Central memory CD8-positive, alpha-beta T cell (primary cell): ENCODE results near the gene ADARB1.
"Not testable (repeated sequence)": the region's sequence is repeated elsewhere in the genome, so short reads cannot be mapped to it uniquely, and the experiment has no call there.

Experiments
- ATAC-seq: fragments of 150-1000 bp; cut with Tn5 transposase; replicated peaks from 2 replicates; pipeline ENCODE4 v1.10.0; 2022; ENCODE audit warnings: mild to moderate bottlenecking, moderate FRiP score, moderate number of reproducible peaks; ENCODE audit not compliant: poor library complexity, severe bottlenecking; ENCODE audit errors: extremely low read depth
- DNase-seq, 2 donors: peaks; one replicate each; pipeline ENCODE4 v3.0.0; 2021; ENCODE audit warnings: low spot score in 2 of 2
- H3K27ac Mint-ChIP-seq: one replicate; pipeline ENCODE4 v1.8.0; 2022; ENCODE audit warnings: low read depth, mild to moderate bottlenecking, moderate library complexity, mixed read lengths
- H3K27me3 Mint-ChIP-seq: one replicate; pipeline ENCODE4 v1.8.0; 2022; ENCODE audit warnings: mixed read lengths
- H3K36me3 Mint-ChIP-seq: one replicate; pipeline ENCODE4 v1.8.0; 2022; ENCODE audit warnings: mild to moderate bottlenecking, moderate library complexity, mixed read lengths; ENCODE audit not compliant: insufficient read depth
- H3K4me1 Mint-ChIP-seq: one replicate; pipeline ENCODE4 v1.8.0; 2022; ENCODE audit warnings: mixed read lengths
- H3K4me3 Mint-ChIP-seq: one replicate; pipeline ENCODE4 v1.8.0; 2022; ENCODE audit warnings: mild to moderate bottlenecking, moderate library complexity, mixed read lengths
- H3K9me3 Mint-ChIP-seq: one replicate; pipeline ENCODE4 v1.8.0; 2022; ENCODE audit warnings: mixed read lengths

ADARB1 gene, protein sequence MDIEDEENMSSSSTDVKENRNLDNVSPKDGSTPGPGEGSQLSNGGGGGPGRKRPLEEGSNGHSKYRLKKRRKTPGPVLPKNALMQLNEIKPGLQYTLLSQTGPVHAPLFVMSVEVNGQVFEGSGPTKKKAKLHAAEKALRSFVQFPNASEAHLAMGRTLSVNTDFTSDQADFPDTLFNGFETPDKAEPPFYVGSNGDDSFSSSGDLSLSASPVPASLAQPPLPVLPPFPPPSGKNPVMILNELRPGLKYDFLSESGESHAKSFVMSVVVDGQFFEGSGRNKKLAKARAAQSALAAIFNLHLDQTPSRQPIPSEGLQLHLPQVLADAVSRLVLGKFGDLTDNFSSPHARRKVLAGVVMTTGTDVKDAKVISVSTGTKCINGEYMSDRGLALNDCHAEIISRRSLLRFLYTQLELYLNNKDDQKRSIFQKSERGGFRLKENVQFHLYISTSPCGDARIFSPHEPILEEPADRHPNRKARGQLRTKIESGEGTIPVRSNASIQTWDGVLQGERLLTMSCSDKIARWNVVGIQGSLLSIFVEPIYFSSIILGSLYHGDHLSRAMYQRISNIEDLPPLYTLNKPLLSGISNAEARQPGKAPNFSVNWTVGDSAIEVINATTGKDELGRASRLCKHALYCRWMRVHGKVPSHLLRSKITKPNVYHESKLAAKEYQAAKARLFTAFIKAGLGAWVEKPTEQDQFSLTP

DNA sequence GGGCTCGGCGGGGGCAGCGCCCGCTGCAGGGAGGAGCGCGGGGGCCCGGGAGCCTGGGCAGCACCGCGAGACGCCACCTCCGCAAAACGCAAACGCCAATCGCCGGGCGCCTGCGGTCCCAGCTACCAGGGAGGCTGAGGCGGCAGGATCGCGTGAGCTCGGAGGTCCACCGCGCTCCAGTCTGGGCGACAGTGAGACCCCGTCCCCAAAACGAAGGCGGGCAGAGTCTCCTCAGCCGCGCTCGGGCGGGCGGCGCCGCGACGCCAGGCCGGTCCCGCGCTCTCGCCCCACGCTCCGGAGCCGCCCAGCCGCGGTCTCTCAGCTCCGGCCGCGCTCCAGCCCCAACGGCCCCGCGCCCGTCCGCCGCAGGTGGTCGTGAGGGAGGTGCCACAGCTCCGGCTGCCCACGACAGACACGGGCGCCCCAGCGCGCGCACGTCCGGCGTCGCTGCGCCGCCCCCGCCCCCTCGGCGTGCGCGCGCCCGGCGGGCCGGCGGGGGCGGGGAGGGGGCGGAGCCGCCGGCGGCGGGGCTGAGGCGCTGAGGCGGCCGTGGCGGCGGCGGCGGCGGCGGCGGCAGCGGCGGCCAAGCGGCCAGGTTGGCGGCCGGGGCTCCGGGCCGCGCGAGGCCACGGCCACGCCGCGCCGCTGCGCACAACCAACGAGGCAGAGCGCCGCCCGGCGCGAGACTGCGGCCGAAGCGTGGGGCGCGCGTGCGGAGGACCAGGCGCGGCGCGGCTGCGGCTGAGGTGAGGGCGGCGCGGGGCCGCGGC is at the start of gene ADARB1:
ADARB1 (plus strand) TSS at position 533 of the 770 bp plus-strand sequence. CDS start 97,077 bp downstream, outside the sequence.
- Mint-ChIP-seq H3K9me3 (no peaks in the 10 kb centered on the region), H3K4me1 (peaks cover 37% of the 10 kb centered on the region), H3K27me3 (no peaks in the 10 kb centered on the region), H3K27ac (peak within 1 kb of the TSS; percentile 94), H3K36me3 (peaks cover 10% of the 10 kb centered on the region), H3K4me3 (peak within 1 kb of the TSS; percentile 99)
- DNase-seq (peak; percentile 26 to 41), ATAC-seq (peak; percentile 22)

DNA sequence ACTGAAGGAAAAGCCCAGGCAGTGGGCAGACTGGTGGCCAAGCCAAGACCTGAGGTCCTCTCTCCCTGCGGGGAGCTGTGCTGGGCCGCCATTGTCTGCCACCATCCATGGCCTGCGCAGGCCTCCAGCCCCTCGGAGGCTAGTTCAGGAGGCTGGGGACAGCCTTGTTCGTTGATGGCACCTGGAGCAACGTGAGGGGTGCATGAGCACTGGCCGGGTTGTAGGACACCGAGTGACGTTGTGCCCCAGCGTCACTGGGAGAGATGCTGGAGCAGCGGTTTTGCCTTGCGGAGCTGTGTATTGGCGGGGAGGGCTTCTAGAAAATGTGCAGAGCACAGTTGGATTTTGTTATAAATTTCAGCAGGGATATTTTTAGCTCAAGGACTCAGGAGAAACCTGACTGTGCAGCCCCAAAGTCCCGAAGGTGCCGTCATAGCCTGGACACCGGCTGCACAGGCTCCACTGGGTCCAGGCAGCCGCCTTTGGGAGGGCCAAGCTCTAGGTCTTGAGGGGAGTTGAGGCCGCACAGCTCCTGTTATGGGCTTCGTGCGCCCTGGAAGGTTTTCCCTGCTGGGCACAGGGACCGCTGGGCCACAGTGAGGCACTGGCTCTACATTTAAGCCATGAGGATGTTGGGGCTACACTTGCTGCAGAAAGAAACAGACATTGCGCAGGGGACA is 48.2 kb upstream of the ADARB1 start:
- Mint-ChIP-seq H3K4me1 (no peaks in the 10 kb centered on the region), H3K27ac (no peak overlapping the region), H3K9me3 (peaks cover 10% of the 10 kb centered on the region), H3K27me3 (peaks cover 21% of the 10 kb centered on the region), H3K36me3 (no peaks in the 10 kb centered on the region), H3K4me3 (no peak overlapping the region)
- no peak for DNase-seq
- no peak for ATAC-seq

DNA sequence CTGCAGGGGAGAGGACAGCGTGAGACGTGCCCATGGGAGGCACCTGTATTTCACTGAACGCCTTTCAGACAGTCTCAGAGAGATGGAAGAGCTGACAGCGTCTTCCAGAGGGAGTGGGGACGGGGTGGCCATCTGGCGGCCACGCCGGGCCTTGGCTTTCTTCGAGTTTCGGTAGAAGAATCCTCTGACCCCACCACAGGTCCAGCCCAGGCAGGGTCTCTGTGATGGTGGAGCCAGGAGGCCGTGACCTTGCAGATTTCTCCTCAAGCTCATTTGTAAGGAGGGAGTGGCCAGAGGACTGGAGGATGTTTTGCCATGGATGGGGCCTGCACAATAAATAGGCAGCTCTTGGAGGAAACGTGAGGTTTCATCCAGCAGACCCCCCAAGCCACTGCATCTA is 47.6 kb upstream of the ADARB1 start:
- no peak overlapping the region for H3K4me3 Mint-ChIP-seq
- H3K27me3 Mint-ChIP-seq = peaks cover 27% of the 10 kb centered on the region
- no peaks in the 10 kb centered on the region for H3K4me1 Mint-ChIP-seq
- H3K27ac Mint-ChIP-seq = no peak overlapping the region
- H3K9me3 Mint-ChIP-seq = peaks cover 10% of the 10 kb centered on the region
- DNase-seq (no peak), ATAC-seq (no peak)
- H3K36me3 Mint-ChIP-seq = no peaks in the 10 kb centered on the region

DNA sequence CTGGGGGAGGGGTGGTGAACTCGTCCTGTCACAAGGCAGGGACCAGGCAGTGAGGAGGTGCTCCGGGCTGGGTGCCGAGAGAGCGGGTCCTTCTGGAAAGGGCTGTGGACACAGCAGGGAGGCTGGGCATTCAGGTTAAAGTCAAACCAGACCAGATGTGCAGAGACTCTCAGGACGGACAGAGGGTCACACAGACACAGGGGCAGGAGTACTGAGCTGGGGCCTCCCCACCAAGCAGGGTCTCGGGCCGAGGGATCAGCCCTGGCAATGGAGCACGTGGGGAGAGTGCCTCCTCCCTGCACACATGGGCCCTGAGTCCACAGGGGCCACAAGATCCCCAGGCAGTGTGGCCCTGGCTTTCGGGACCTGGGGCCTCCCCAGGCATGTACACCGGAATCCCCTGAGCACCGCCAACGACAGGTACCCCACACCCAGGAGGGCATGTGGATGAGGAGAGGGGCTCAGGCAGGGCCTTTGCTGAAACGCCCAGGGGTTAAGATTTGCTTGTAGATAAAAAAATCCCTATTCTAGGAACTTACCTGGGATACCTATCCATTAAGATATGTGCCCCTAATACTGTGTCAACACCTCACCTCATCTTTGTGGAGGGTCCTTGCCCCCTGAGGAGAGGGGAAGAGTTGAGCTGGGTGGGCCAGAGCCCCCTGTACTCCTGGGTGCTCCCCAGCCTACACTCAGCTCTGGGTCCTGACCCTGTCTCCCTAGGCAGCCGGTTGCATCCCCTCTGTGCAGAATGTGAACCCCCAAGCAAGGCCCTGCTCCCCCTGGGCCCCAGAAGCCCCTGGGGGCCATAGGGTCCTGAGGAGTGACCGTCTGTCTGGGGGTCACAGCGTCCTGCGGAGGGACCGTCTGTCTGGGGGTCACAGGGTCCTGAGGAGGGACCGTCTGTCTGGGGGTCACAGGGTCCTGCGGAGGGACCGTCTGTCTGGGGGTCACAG is 46.9 kb upstream of the ADARB1 start:
- no peak for ATAC-seq
- Mint-ChIP-seq H3K4me3 (no peak overlapping the region), H3K4me1 (no peaks in the 10 kb centered on the region), H3K27me3 (peaks cover 31% of the 10 kb centered on the region), H3K27ac (no peak overlapping the region), H3K36me3 (no peaks in the 10 kb centered on the region), H3K9me3 (peaks cover 10% of the 10 kb centered on the region)
- DNase-seq = no peak

DNA sequence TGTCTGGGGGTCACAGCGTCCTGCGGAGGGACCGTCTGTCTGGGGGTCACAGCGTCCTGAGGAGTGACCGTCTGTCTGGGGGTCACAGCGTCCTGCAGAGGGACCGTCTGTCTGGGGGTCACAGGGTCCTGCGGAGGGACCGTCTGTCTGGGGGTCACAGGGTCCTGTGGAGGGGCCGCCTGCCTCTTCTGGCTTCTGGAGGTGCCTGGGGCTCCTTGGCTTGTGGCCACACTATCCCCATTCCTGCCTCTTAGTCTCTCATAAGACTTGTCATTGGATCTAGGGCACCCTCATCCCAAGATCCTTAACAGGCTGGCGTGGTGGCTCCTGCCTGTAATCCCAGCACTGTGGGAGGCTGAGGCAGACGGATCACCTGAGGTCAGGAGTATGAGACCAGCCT is 45.7 kb upstream of the ADARB1 start:
- peaks cover 36% of the 10 kb centered on the region for H3K27me3 Mint-ChIP-seq
- not testable (repeated sequence) for H3K27ac Mint-ChIP-seq, H3K36me3 Mint-ChIP-seq, H3K9me3 Mint-ChIP-seq, ATAC-seq, H3K4me3 Mint-ChIP-seq, DNase-seq, H3K4me1 Mint-ChIP-seq

DNA sequence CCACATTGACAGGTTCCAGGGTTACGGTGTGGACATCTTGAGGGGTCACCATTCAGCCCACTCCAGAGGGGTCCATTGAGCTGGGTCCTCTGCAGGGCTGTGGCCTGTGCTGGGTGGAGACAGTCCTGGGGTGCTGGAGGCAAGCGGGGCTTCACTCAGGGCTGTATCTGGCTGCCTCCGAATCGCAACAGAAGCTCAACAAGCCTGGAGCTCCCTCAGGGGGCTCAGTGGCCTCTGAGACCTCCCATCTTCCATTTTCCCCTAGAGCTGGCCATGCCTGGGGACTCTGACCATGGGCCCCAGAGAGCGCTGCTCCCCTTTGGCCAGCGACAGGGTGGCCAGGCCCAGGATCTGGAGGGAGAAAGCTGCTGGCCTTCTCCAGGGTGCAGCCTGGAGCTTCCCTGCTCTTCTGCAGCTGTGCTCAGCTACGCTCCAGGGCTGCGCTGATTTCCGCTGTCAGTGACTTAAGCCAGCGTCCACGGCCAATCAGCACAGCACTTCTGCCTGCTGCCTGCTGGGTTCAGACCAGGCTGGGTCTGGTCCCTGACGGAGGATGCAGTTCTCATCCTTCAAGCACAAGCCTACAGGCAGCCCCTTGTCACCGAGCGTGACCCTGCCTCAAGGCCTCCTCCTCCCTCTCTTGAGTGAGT is 45.0 kb upstream of the ADARB1 start:
- Mint-ChIP-seq H3K4me1 (no peaks in the 10 kb centered on the region), H3K36me3 (no peaks in the 10 kb centered on the region), H3K9me3 (peaks cover 3% of the 10 kb centered on the region), H3K27ac (no peak overlapping the region), H3K4me3 (no peak overlapping the region), H3K27me3 (peaks cover 43% of the 10 kb centered on the region)
- DNase-seq (no peak), ATAC-seq (no peak)

DNA sequence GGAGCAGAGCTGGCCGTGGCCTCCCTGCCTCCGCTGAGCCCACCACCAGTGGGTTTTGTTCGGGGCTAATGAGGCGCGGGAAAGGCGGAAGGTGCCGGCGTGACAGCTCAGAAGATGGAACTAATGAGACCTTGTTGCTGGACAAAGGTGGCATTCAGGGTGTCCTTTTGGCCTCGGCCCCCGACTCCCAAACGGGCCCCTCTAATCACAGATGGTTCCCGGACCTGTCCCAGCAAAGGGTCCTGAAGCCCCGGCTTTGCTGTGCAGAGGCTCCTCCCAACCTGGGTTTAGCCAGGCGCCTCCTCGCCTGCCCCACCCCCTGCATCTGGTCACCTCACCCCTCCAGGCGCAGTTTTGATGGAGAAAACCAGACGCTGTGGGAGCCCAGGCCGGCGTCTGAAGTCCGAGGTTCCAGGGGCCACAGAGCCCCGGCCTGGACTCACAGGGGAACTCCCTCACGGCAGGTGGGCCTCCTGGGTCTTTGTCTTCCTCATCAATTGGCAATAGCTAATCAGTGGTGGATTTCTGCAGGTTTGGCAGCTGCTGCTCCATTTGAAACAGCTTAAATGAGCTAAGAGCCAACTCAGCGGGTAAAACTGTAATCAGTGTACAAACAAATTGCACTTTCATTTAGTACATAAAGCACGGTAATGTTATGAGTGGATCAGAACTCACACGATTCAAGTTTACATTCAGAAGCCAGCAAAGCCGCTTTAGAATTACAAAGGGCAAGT is 44.3 kb upstream of the ADARB1 start:
- no peaks in the 10 kb centered on the region for H3K9me3 Mint-ChIP-seq
- ATAC-seq (no peak), DNase-seq (no peak)
- no peak overlapping the region for H3K4me3 Mint-ChIP-seq
- no peak overlapping the region for H3K27ac Mint-ChIP-seq
- no peaks in the 10 kb centered on the region for H3K4me1 Mint-ChIP-seq
- no peaks in the 10 kb centered on the region for H3K36me3 Mint-ChIP-seq
- peaks cover 45% of the 10 kb centered on the region for H3K27me3 Mint-ChIP-seq

DNA sequence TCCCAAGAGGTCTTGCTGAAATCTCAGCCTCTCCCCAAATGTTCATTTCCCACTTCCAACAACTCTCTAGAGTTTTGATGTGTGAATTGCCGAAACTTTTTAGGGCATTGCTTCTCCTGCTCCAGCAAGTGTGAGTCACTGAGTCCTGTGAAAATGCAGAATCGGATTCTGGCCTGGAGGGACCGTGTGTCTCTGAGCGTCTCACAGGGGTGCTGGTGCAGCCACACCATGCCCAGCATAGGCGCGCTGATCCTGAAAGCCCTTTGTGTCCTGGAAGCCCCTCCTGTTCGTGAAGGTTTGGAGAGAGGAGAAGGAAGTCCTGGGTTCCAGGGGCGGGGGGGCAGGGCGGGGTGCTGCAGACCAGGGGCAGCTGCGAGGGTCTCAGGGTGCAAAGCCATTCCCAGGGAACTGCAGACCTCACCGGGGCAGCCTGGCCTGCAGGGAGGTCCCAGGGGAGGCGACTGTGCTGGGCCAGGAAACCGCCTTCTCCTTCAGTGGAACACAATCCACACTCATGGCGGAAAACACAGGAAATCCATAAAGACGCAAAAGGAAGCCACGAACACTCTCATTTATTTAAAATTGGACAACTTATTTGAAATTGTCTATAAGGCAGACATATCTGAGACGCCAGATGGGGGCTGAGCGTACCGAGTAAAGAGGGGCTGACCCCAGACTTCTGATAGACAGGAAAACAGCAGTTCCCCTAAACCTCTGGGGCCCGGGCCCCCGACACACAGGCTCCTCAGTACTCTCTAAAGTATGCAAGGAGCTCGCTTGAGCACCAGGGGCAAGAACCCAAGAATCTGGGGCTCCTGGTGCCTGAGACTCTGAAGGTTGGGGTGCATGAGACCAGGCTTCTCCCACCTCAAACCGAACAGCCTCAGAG is 43.5 kb upstream of the ADARB1 start:
- no peak for DNase-seq
- Mint-ChIP-seq H3K27ac (no peak overlapping the region), H3K4me1 (no peaks in the 10 kb centered on the region), H3K9me3 (no peaks in the 10 kb centered on the region), H3K4me3 (no peak overlapping the region), H3K27me3 (peaks cover 50% of the 10 kb centered on the region), H3K36me3 (no peaks in the 10 kb centered on the region)
- no peak for ATAC-seq

DNA sequence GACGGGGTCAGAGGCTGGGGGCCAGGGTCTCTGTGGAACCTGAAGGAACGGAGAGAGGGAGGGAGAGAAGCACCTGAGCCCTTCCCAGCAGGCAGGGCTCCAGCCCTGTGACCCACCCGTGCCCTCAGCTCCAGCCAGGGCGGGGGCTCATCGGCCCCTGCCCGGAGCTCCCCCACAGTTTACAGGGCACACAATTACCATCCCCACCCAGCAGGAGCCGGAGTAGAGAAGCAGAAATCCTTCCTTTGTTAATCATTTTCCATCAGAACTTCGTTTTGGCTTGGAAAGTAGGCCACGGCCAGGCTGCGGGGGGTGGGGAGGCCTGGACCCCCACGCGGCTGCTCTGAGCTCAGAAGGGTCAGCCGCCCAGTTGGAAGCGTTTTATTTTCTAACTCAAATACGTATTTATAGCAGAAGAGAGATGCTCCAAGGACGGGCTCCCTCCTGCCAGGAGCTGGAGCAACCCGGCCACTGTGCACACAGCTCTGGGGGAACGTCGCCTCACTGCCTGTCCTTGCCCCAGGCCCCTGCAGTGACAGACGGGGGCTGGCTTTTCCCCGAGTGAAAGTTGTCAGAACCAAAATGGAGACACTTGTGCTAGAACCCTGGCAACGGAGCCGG is 42.7 kb upstream of the ADARB1 start:
- H3K27ac Mint-ChIP-seq = no peak overlapping the region
- no peaks in the 10 kb centered on the region for H3K36me3 Mint-ChIP-seq
- no peak for ATAC-seq
- H3K9me3 Mint-ChIP-seq = no peaks in the 10 kb centered on the region
- no peak for DNase-seq
- H3K4me1 Mint-ChIP-seq = no peaks in the 10 kb centered on the region
- no peak overlapping the region for H3K4me3 Mint-ChIP-seq
- H3K27me3 Mint-ChIP-seq = peaks cover 51% of the 10 kb centered on the region

DNA sequence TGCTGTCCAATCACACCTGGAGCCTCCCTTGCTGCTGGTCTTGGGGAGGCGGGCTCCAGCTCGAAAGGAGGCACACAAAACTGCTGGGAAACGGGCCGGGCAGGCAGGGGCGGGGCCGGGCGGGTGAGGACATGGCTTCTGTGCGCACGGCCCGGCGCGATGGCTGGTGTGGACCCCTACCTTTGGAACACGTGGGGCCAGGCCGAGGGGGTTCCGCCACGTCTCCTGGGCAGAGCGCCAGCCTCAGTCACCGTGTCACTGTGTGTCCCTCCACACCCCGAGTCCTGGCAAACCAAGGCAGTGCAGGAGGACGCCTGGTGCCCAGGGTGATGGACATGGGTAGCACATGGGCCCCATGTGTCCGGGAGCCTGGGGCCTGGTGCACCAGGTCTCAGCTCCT is 42.0 kb upstream of the ADARB1 start:
- H3K9me3 Mint-ChIP-seq = no peaks in the 10 kb centered on the region
- DNase-seq (no peak), ATAC-seq (no peak)
- H3K27ac Mint-ChIP-seq = no peak overlapping the region
- no peaks in the 10 kb centered on the region for H3K36me3 Mint-ChIP-seq
- peaks cover 52% of the 10 kb centered on the region for H3K27me3 Mint-ChIP-seq
- no peaks in the 10 kb centered on the region for H3K4me1 Mint-ChIP-seq
- no peak overlapping the region for H3K4me3 Mint-ChIP-seq
